Type B pancreatic cell (in vitro differentiated cells): ENCODE data around the gene HNRNPC. TPM values are rescaled to one million over a fixed set of nuclear protein-coding genes. Genes with fewer than 3 reads are reported as not detected.
A peak's percentile ranks its signal among the peaks of the same experiment; 100 is the strongest.

Experiments used
- DNase-seq: peaks from one replicate; pipeline ENCODE4 v3.0.0; 2021; ENCODE audit warnings: mixed read lengths; ENCODE audit not compliant: unreplicated experiment; ENCODE audit errors: extremely low spot score
- H3K27ac Mint-ChIP-seq: 2 replicates; pipeline ENCODE4 v1.8.0; 2021; ENCODE audit warnings: mild to moderate bottlenecking, mixed read lengths
- H3K27me3 Mint-ChIP-seq: 2 replicates; pipeline ENCODE4 v1.8.0; 2021; ENCODE audit warnings: mixed read lengths
- H3K36me3 Mint-ChIP-seq: 2 replicates; pipeline ENCODE4 v1.8.0; 2021; ENCODE audit warnings: mixed read lengths
- H3K4me1 Mint-ChIP-seq: one replicate; pipeline ENCODE4 v1.8.0; 2021; ENCODE audit warnings: mixed read lengths; ENCODE audit not compliant: unreplicated experiment
- H3K4me3 Mint-ChIP-seq: 2 replicates; pipeline ENCODE4 v1.8.0; 2021; ENCODE audit warnings: mild to moderate bottlenecking, mixed read lengths
- H3K9me3 Mint-ChIP-seq: 2 replicates; pipeline ENCODE4 v1.8.0; 2021; ENCODE audit warnings: mixed read lengths
- CTCF ChIP-seq: fragments of 200-600 bp; sonication (generic); conservative IDR thresholded peaks from 2 replicates; pipeline ENCODE4 v1.5.0; 2021; ENCODE audit warnings: antibody characterized with exemption, mild to moderate bottlenecking
- total RNA-seq: library from RNA; stranded (reverse); gene quantifications from 2 replicates; pipeline ENCODE4 v1.2.1, GENCODE V29; 2021; ENCODE audit warnings: low replicate concordance

HNRNPC gene
- total RNA-seq, 1 donor from 2014 or later = 692 TPM

GRCh38 chr14:21163871-21164291, 105.4 kb downstream of the HNRNPC start:
- Mint-ChIP-seq H3K36me3 (no peaks in the 10 kb centered on the region), H3K4me3 (peak overlapping the region; percentile 5), H3K9me3 (no peaks in the 10 kb centered on the region), H3K27ac (peak overlapping the region; percentile 73), H3K4me1 (peaks cover 10% of the 10 kb centered on the region), H3K27me3 (peaks cover 6% of the 10 kb centered on the region)
- no peak for TF ChIP-seq CTCF
- no peak for DNase-seq

GRCh38 chr14:21162081-21162480, 107.2 kb downstream of the HNRNPC start:
- Mint-ChIP-seq H3K36me3 (no peaks in the 10 kb centered on the region), H3K27ac (no peak overlapping the region), H3K27me3 (peaks cover 4% of the 10 kb centered on the region), H3K4me1 (peaks cover 10% of the 10 kb centered on the region), H3K9me3 (no peaks in the 10 kb centered on the region), H3K4me3 (no peak overlapping the region)
- DNase-seq = no peak
- TF ChIP-seq CTCF = no peak

- Mint-ChIP-seq H3K27ac (no peak overlapping the region), H3K27me3 (peaks cover 10% of the 10 kb centered on the region), H3K36me3 (no peaks in the 10 kb centered on the region), H3K4me1 (peaks cover 8% of the 10 kb centered on the region), H3K4me3 (no peak overlapping the region), H3K9me3 (no peaks in the 10 kb centered on the region)
- DNase-seq = no peak
- no peak for TF ChIP-seq CTCF
Measured at GRCh38 chr14:21160061-21160610, 109.1 kb downstream of the HNRNPC start.

Other genes starting within 250 kb of the HNRNPC start
- gene NDRG2, start 244.4 kb downstream of the HNRNPC start, total RNA-seq = 150 and 214 TPM in 2 replicates
- not detected in 2 replicates for gene TPPP2, start 239.2 kb downstream of the HNRNPC start, total RNA-seq
- not detected in 2 replicates for gene RNASE13, start 234.6 kb downstream of the HNRNPC start, total RNA-seq
- gene RNASE7, start 227.1 kb downstream of the HNRNPC start, total RNA-seq = 0.55 TPM in 1 of 2 replicates, not detected in the other
- gene RNASE8, start 211.6 kb downstream of the HNRNPC start, total RNA-seq = not detected in 2 replicates
- gene ARHGEF40, start 199.1 kb downstream of the HNRNPC start, total RNA-seq = 10.9 and 65.8 TPM in 2 replicates
- gene ZNF219, start 170.8 kb downstream of the HNRNPC start, total RNA-seq = 47.8 and 58.0 TPM in 2 replicates
- 1.8 and 2.9 TPM in 2 replicates for gene TMEM253, start 168.4 kb downstream of the HNRNPC start, total RNA-seq
- 0.17 TPM in 1 of 2 replicates, not detected in the other for gene OR5AU1, start 113.4 kb downstream of the HNRNPC start, total RNA-seq
- gene RPGRIP1, start 10.6 kb upstream of the HNRNPC start, total RNA-seq = 0.19 and 0.63 TPM in 2 replicates
- gene SUPT16H, start 114.6 kb upstream of the HNRNPC start, total RNA-seq = 74.2 and 122 TPM in 2 replicates
- 90.4 and 112 TPM in 2 replicates for gene CHD8, start 186.7 kb upstream of the HNRNPC start, total RNA-seq
- gene RAB2B, start 207.5 kb upstream of the HNRNPC start, total RNA-seq = 20.7 and 29.4 TPM in 2 replicates
- gene TOX4, start 207.8 kb upstream of the HNRNPC start, total RNA-seq = 73.8 and 75.4 TPM in 2 replicates
- 50.2 and 68.6 TPM in 2 replicates for gene METTL3, start 241.9 kb upstream of the HNRNPC start, total RNA-seq